Stimulated activated CD4-positive, alpha-beta T cell treated with anti-CD3 and anti-CD28 coated beads, Interleukin-1b, Interleukin-23, amount 100 ng/mL, for 24 hours (primary cell): ENCODE results near the gene FRMD4B.

Source experiments
- DNase-seq, 4 experiments: peaks; one replicate each; pipeline ENCODE4 v3.0.0-alpha.2; 2020; ENCODE audit warnings: low read depth in 4 of 4, low spot score in 1 of 4

FRMD4B gene

DNA sequence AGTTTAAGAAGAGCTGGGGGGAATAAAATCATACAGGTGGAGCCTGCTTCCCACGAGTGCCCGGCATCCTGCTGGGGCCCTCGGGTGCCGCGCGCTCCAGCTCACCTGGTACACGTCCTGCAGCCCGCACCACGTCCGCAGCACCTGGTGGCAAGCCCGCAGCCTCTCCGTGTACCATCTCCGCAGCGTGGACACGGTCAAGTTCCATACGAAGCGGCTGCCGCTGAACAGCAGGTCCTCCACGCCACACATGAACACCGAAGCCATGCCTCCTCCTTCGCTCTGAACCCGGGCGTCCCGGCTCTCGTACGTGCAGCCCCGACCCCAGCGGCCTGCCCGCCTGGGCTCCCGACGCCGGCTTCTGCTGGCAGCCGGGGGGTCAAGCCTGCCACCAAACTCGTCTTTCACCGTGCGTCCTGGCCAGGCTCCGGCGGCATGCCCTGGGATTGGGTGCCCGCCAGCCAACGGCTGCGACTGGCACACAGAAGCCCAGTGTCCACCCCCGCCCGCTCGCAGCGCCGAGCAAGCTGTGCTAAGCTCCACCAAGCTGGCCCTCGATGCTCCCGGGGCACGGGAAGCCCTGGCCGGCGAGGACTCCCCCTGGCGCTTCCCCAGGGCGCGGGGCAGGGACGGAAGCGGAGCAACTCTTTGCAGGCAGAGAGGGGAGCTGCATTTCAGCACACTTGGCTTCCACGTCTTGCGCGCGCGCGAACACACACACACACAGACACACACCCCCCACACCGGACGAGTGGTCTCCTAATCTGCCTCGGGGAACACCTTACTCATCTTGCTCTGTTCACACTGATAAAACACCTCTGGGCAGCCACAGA, at the start of gene FRMD4B:
FRMD4B (minus strand) TSS at position 366 of the 833 bp plus-strand sequence; CDS start at position 267, 99 bp downstream.
- DNase-seq, result peak in 1 of 4 experiments; percentile 26

- no peak for DNase-seq
Measured at GRCh38 chr3:69433969-69434325, 48.1 kb upstream of the FRMD4B start.

- DNase-seq, result no peak
Measured at GRCh38 chr3:69433121-69433968, 47.5 kb upstream of the FRMD4B start.

DNA sequence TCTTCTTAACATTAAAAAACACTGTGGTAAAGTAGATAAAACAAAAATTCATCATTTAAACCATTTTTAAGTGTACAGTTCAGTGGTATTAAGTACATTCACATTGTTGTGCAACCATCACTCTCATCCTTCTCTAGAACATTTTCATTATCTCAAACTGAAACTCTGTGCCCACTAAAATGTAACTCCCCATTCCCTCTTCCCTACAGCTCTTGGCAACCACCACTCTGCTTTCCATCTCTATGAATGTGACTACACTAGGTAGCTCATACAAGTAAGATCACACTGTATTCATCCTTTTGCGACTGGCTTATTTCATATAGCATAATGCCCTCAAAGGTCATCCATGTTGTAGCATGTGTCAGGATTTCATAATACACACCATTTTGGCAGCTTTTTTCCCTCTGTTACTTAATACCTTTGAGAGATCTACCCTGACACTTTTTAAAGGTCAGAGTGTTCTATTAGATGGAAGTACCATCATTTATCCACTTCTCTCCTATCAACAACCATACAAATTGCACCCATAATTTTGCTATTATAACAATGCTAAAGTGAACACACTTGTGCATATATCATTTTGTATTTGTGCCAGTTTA, 42.9 kb upstream of the FRMD4B start:
- no peak for DNase-seq

- no peak for DNase-seq
Measured at GRCh38 chr3:69426967-69427304, 41.0 kb upstream of the FRMD4B start.

- DNase-seq, result no peak
Measured at GRCh38 chr3:69426291-69426966, 40.5 kb upstream of the FRMD4B start.

GRCh38 chr3:69425249-69425648, 39.4 kb upstream of the FRMD4B start:
- peak in 1 of 4 experiments; percentile 2 for DNase-seq

- no peak for DNase-seq
Measured at GRCh38 chr3:69423463-69424155, 37.7 kb upstream of the FRMD4B start.

- no peak for DNase-seq
Measured at GRCh38 chr3:69422751-69423150, 36.9 kb upstream of the FRMD4B start.

DNA sequence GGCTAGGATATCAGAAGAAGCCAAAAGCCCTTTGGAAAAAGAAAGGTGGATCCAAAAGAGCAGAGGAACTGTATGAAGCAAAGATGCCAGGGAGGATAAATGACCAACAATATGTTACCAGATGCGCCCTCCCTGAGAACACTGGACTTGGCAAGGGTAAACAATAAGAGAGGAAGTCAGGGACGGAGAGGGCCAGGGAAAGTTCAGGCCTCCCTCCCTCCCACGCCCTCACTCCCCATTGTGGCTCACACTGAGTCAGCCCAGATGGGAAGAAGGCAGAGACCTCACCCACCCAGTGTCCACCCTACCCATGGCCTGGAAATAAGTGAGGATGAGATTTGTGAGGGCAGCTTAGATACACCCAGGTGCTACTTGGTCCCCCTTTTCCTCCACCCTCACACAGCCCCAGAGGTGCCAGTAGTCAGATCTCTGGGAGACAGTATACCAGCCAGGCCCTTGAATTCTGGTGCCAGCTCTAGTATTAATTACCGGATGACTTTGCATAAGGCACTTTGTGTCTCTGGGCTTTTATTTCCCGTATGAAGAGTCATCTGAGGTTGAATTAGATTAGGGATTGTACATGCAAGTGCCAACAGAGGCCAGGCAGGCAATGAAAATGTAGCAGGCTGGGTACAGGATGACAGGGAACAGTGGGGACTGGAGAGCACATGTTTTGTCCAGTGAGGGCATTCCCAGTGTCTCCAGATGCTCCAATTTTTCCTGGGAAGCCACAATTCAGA, 35.1 kb upstream of the FRMD4B start:
- no peak for DNase-seq

DNA sequence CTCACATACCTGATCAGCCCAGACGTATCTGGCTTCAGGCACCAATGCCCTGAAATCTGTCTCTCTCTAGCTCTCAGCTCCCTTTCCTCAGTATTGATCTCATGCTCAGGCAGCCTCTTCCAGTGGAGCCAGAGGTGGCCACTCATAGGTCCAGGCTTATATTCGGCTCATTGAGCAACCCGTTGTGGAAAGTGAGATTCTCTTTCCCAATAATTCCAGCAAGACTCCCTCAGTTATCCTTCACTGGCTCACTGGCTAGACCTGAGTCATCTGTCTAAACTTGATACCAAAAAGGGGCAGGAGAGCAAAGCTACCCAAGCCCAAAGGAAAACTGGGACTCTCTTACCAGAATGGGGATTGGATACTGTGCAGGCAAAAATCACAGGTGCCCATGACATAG, 33.4 kb upstream of the FRMD4B start:
- no peak for DNase-seq

DNA sequence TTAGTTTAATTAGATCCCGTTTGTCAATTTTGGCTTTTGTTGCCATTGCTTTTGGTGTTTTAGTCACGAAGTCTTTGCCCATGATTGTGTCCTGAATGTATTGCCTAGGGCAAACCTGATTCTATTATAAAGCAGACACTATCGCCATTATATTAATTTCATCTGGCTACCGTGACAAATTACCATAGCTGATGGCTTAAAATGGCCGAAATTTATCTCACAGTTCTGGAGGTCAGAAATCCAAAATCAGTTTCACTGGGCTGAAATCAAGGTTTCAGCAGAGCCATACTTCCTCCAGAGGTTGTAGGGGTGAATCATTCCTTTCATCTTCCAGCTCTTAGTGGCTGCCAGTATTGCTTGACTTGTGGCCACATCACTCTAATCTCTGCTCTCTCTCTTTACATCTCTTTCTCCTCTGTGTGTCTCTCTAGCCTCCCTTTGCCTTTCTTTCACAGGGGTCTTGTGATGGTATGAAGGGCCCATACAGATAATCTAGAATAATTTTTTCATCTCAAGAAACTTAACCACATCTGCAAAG, 31.7 kb upstream of the FRMD4B start:
- no peak for DNase-seq

GRCh38 chr3:69413551-69414207, 27.8 kb upstream of the FRMD4B start:
- DNase-seq, result no peak

- no peak for DNase-seq
Measured at GRCh38 chr3:69411346-69411745, 25.5 kb upstream of the FRMD4B start.

- DNase-seq, result peak; percentile 46 to 64 (median 52)
Measured at GRCh38 chr3:69410301-69410700, 24.4 kb upstream of the FRMD4B start.

DNA sequence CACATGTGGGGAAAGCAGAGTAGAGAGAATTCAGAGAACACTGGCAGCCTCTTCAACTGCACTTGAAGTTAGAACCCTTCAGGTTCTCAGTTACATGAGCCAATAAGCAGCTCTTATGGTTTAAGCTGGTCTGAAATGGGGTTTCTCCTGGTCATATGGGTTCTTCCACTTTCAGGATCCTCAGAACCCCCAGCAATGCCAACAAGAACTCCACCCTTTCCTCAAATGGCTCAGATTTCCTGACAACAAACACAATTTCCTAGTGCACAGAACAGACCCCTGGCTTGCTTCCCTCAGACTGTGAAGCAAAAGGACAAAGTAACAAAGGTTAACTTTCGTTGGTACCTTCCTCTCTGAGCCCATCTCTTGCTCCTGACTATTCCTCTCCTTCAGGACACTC, 23.9 kb upstream of the FRMD4B start:
- DNase-seq, result no peak

DNA sequence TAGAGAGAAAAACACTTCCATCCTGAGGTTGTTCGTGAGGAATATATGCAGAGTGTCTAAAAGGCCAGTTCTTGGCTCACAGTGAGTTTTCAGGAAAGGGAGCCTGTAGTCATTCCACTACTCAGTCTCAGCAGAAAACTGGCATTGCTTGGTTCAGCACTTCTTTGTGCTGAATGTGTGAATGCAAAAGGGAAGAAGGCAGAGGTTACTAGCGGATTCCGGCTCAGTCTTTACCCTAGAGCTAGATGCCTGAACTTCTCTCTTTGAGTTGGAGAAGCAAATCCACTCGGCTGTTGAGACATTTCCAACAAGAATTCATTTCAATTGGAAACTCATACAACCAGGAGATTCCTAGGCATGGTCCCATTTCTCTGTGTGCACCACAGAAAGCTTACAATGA, 23.1 kb upstream of the FRMD4B start:
- no peak for DNase-seq

DNA sequence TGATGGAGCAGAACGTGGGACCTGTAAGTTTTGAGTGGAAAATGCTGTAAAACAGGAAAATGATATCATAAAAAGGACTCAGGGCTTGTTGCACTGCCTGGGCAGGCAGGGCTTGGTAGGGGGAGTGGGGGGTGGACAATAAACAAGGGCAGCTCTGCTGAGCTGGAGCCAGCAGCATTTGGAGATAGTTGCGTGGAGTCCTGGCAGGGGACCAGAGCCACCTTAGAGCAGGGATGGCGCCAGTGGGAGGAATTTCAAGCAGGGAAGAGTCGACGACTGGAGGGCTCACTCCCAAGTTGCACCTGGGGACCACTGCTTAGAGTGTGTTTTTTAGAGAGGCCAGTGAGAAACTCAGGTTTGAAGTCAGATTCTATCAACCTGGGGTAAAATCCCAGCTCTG, 22.7 kb upstream of the FRMD4B start:
- DNase-seq, result no peak

GRCh38 chr3:69407908-69408307, 22.0 kb upstream of the FRMD4B start:
- DNase-seq, result no peak
